HG02678 (cell line): ENCODE results near the gene PRR23C.
"Not testable (repeated sequence)": the region's sequence is repeated elsewhere in the genome, so short reads cannot be mapped to it uniquely, and the experiment has no call there.

Source experiments
- ATAC-seq: cut with Tn5 transposase; IDR thresholded peaks from one replicate; pipeline ENCODE4 v1.9.1; 2021; ENCODE audit warnings: mild to moderate bottlenecking, moderate library complexity; ENCODE audit not compliant: unreplicated experiment

The PRR23C gene

GRCh38 chr3:139044366-139045210 is at the start of gene PRR23C:
TSS of gene PRR23C (minus strand) at chr3:139044892. CDS start at chr3:139044620, 272 bp downstream.
- no peak for ATAC-seq

GRCh38 chr3:139093840-139094239 is 49.1 kb upstream of the PRR23C start:
- ATAC-seq, result no peak

GRCh38 chr3:139088462-139089324 is 44.0 kb upstream of the PRR23C start:
- ATAC-seq, result no peak

GRCh38 chr3:139087621-139088020 is 42.9 kb upstream of the PRR23C start:
- ATAC-seq, result no peak

GRCh38 chr3:139084176-139084575 is 39.5 kb upstream of the PRR23C start:
- no peak for ATAC-seq

GRCh38 chr3:139074565-139075115 is 29.9 kb upstream of the PRR23C start:
- ATAC-seq, result no peak

GRCh38 chr3:139062918-139063317 is 18.2 kb upstream of the PRR23C start:
- no peak for ATAC-seq

GRCh38 chr3:139052802-139053600 is 8.3 kb upstream of the PRR23C start:
- no peak for ATAC-seq

GRCh38 chr3:139043554-139044365 is 932 bp downstream of the PRR23C start:
- no peak for ATAC-seq

GRCh38 chr3:139037478-139037877 is 7.2 kb downstream of the PRR23C start:
- no peak for ATAC-seq

GRCh38 chr3:139032326-139033002 is 12.2 kb downstream of the PRR23C start:
- no peak for ATAC-seq

- ATAC-seq, result not testable (repeated sequence)
Observed at GRCh38 chr3:139030576-139030975, 14.1 kb downstream of the PRR23C start.

- ATAC-seq, result no peak
Observed at GRCh38 chr3:139024968-139025367, 19.7 kb downstream of the PRR23C start.

- ATAC-seq, result no peak
Observed at GRCh38 chr3:139020868-139021234, 23.8 kb downstream of the PRR23C start, which contains the start of gene PRR23B. TSS of gene PRR23B (minus strand) at chr3:139020926. CDS start at chr3:139020661, 265 bp downstream.

GRCh38 chr3:139020036-139020867 is 24.4 kb downstream of the PRR23C start:
- ATAC-seq, result no peak

GRCh38 chr3:139016430-139017048 is 28.2 kb downstream of the PRR23C start:
- ATAC-seq, result no peak

- ATAC-seq, result no peak
Observed at GRCh38 chr3:139006051-139006716, 38.5 kb downstream of the PRR23C start, which contains the start of gene PRR23A. TSS of gene PRR23A (minus strand) at chr3:139006268. CDS start at chr3:139006268, 0 bp downstream.
